22Rv1 (cell line): ENCODE data around the gene MROH7.

Experiments used
- H3K27ac ChIP-seq: fragments of 450-650 bp; 2 replicates; pipeline ENCODE4 v1.5.1; 2017
- CTCF ChIP-seq: fragments of 450-650 bp; IDR thresholded peaks from 2 replicates; pipeline ENCODE4 v1.5.1; 2017; ENCODE audit warnings: mild to moderate bottlenecking
- ZFX ChIP-seq: fragments of 450-650 bp; IDR thresholded peaks from 2 replicates; pipeline ENCODE4 v1.6.1; 2017; ENCODE audit warnings: antibody characterized with exemption, borderline replicate concordance

MROH7 gene

GRCh38 chr1:54686155-54686554 is 44.6 kb downstream of the MROH7 start:
- H3K27ac ChIP-seq, result no peak overlapping the region

GRCh38 chr1:54694771-54695170 is 53.2 kb downstream of the MROH7 start:
- TF ChIP-seq ZFX (no peak), CTCF (no peak)

More at GRCh38 chr1:54686155-54686554, 44.6 kb downstream of the MROH7 start:
- TF ChIP-seq ZFX, result no peak
- TF ChIP-seq CTCF, result no peak

GRCh38 chr1:54695221-54695620 is 53.6 kb downstream of the MROH7 start:
- no peak overlapping the region for H3K27ac ChIP-seq
- TF ChIP-seq ZFX (no peak), CTCF (no peak)

More at GRCh38 chr1:54694771-54695170, 53.2 kb downstream of the MROH7 start:
- no peak overlapping the region for H3K27ac ChIP-seq

GRCh38 chr1:54695764-54696163 is 54.2 kb downstream of the MROH7 start:
- TF ChIP-seq ZFX, result no peak
- no peak for TF ChIP-seq CTCF
- H3K27ac ChIP-seq, result no peak overlapping the region

- no peak overlapping the region for H3K27ac ChIP-seq
- no peak for TF ChIP-seq CTCF
- no peak for TF ChIP-seq ZFX
Measured at GRCh38 chr1:54696262-54696661, 54.7 kb downstream of the MROH7 start.

GRCh38 chr1:54697896-54698295 is 56.3 kb downstream of the MROH7 start:
- no peak overlapping the region for H3K27ac ChIP-seq
- TF ChIP-seq ZFX, result no peak
- no peak for TF ChIP-seq CTCF

- H3K27ac ChIP-seq, result no peak overlapping the region
- TF ChIP-seq CTCF (no peak), ZFX (no peak)
Measured at GRCh38 chr1:54698346-54698745, 56.8 kb downstream of the MROH7 start.
